Psoas muscle (tissue), 8 donors: Measurements from ENCODE around the gene TOB1. TPM values are rescaled to one million over a fixed set of nuclear protein-coding genes. Genes with fewer than 3 reads are reported as not detected.
A peak's percentile ranks its signal among the peaks of the same experiment; 100 is the strongest.
"Not testable (repeated sequence)": the region's sequence is repeated elsewhere in the genome, so short reads cannot be mapped to it uniquely, and the experiment has no call there.

Experiments
- ATAC-seq, 4 donors: fragments of 200-7000 bp; cut with Tn5 transposase; one replicate each; pipeline ENCODE4 v1.9.1; 2020; ENCODE audit warnings: moderate library complexity in 3 of 4, mild to moderate bottlenecking in 2 of 4
- DNase-seq, 2 donors: peaks; one replicate each; pipeline ENCODE4 v3.0.0-alpha.2; 2020
- H3K27ac ChIP-seq: fragments of 200-600 bp; one replicate; pipeline ENCODE4 v1.8.0; 2022
- H3K27me3 ChIP-seq, 3 donors: fragments of 200-600 bp in 1 of 3; one replicate each; pipeline versions ENCODE4 v1.6.1 to v1.8.0; 2013 to 2022; ENCODE audit warnings: low read length in 2 of 3, mild to moderate bottlenecking in 2 of 3, moderate library complexity in 1 of 3; ENCODE audit not compliant: insufficient read depth in 3 of 3
- H3K36me3 ChIP-seq, 2 donors: fragments of 200-600 bp in 1 of 2; one replicate each; pipeline versions ENCODE4 v1.6.1 to v1.8.0; 2013 to 2022; ENCODE audit warnings: low read depth in 1 of 2, mild to moderate bottlenecking in 1 of 2, moderate library complexity in 1 of 2; ENCODE audit not compliant: insufficient read depth in 1 of 2
- H3K4me1 ChIP-seq: fragments of 200-600 bp; one replicate; pipeline ENCODE4 v1.8.0; 2022
- H3K4me3 ChIP-seq: fragments of 200-600 bp; one replicate; pipeline ENCODE4 v1.8.0; 2022; ENCODE audit warnings: mild to moderate bottlenecking
- H3K9me3 ChIP-seq: fragments of 200-600 bp; one replicate; pipeline ENCODE4 v1.8.0; 2022
- WGBS, 3 donors: extraction: QIAGEN DNeasy Blood & Tissue Kit; methylation state at CpG; one replicate each; pipeline versions ENCODE4 v1.1.6 to v1.1.7; 2013; 5-methylcytosine and 5-hydroxymethylcytosine counted together
- intact Hi-C, 2 donors: fragments of 100-400 bp; cut with DNase I; formaldehyde crosslinking; loops; one replicate each; pipeline versions ENCODE4 v1.11.0 to v1.14.2; 2022
- polyA plus RNA-seq, 3 donors: library from polyadenylated mRNA; stranded (reverse); fragments of 200-250 nt; gene quantifications; one replicate each; pipeline ENCODE4 v1.2.3, GENCODE V29; 2013
- total RNA-seq, 4 donors: library from RNA; stranded (reverse); fragmentation: NEBNext Ultra II Directional in 2 of 4; extraction: Animal tissue kit (Norgen Biotek cat#: 25700) in 2 of 4; gene quantifications; one replicate each; pipeline versions ENCODE4 v1.2.1 to v1.2.4, GENCODE V29; 2021 to 2023
- TF ChIP-seq, protein P1 (sequence below): fragments of 200-600 bp; IDR thresholded peaks from one replicate; pipeline ENCODE4 v1.8.0; 2022; ENCODE audit warnings: antibody characterized with exemption
- donor health status: healthy with polysubstance abuse.
- donor health status: DM: no; HTN: no; CAD: no; lungs with moderate emphysema.
- donor health status: Bipolar disorder and iron deficiency.
- donor health status: healthy.
- donor health status: DM: yes; HTN: yes; CAD: no.
- donor health status: DM: no; HTN: no; CAD: no.
- donor health status: DM: no; HTN: no; CAD: no.
- donor health status: DM: yes; HTN: yes; CAD: no.

Gene TOB1
- total and polyA plus RNA-seq, 7 donors = 12.8 to 155 (median 74.9) TPM

DNA sequence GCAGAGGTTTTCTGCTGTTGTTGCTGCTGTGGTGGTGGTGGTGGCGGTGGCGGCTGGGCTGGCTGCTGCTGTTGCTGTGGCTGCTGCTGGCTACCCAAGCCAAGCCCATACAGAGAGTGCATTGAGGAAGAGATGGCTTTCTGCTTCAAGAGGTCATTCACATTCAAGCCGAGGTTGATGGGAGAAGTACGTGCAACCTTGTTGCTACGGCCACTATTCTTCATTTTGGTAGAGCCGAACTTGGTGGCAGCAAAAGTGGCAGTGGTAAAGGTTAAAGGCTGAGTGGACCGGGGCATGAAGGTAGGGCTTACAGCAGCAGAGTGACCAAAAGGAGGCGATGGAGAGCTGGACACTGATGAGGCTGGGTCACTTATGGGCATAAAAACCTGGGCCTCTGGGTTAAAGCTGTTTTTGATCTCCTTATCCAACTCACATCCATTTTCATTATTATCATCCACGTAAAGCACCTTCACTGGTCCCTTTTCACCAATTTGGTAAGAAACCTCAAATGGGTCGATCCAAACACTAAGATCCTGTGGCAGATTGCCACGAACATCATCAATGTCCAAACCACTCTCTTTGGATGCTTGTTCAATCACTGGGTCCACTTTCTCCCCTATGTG, 2.8 kb downstream of the TOB1 start:
- no peaks in the 10 kb centered on the region for H3K9me3 ChIP-seq
- H3K4me3 ChIP-seq = peak overlapping the region; percentile 90
- 32 to 39% (median 34%) methylated on average over 11 of the region's 11 CpGs for WGBS, 3 donors
- TF ChIP-seq, protein P1, sequence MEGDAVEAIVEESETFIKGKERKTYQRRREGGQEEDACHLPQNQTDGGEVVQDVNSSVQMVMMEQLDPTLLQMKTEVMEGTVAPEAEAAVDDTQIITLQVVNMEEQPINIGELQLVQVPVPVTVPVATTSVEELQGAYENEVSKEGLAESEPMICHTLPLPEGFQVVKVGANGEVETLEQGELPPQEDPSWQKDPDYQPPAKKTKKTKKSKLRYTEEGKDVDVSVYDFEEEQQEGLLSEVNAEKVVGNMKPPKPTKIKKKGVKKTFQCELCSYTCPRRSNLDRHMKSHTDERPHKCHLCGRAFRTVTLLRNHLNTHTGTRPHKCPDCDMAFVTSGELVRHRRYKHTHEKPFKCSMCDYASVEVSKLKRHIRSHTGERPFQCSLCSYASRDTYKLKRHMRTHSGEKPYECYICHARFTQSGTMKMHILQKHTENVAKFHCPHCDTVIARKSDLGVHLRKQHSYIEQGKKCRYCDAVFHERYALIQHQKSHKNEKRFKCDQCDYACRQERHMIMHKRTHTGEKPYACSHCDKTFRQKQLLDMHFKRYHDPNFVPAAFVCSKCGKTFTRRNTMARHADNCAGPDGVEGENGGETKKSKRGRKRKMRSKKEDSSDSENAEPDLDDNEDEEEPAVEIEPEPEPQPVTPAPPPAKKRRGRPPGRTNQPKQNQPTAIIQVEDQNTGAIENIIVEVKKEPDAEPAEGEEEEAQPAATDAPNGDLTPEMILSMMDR = peak; percentile 61
- DNase-seq (no peak), ATAC-seq (no peak)
- peaks cover 12% of the 10 kb centered on the region for H3K4me1 ChIP-seq
- H3K27me3 ChIP-seq = no peaks in the 10 kb centered on the region
- peaks cover 0 to 28% of the 10 kb centered on the region in 2 donors for H3K36me3 ChIP-seq
- intact Hi-C loops = loop anchor here in 1 of 2 donors (10.0 kb wide), 1 partner anchor 291 kb away; the partner anchor contains the start of gene NME1
- H3K27ac ChIP-seq = peak overlapping the region; percentile 100

DNA sequence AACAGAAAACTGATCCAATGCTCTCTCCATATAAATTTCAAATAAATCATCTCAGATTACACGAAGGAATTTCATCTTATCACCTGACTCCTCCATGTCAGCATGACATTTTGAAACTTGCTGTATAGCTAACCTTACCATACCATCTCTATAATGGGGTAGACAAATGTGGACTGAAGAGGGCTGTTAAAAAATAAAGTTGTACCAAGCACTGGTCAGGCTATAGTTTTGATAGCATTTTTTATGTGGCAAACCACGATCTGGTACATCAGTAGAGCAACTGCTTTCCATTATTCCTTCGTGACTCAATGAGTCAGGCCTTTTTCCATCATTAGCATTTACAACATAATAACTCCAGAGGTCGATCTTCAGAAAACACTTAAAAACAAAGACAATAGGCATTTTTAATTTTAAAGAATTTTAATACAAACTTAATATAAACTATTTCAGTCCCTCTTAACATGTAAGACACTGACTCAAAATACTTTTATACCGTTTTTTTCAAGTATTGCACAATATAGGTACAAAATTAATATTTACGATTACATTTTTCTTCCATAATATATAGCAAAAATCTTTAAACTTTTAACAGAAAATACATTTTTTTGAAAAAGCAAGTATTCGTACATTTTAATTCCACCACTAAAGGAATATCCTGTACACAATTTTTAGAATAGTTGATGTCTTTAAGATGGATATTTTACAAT, 4.2 kb downstream of the TOB1 start:
- TF ChIP-seq, protein P1 = no peak
- ATAC-seq (no peak), DNase-seq (no peak)
- peaks cover 0 to 28% of the 10 kb centered on the region in 2 donors for H3K36me3 ChIP-seq
- peaks cover 12% of the 10 kb centered on the region for H3K4me1 ChIP-seq
- no peaks in the 10 kb centered on the region for H3K27me3 ChIP-seq
- peak overlapping the region; percentile 100 for H3K27ac ChIP-seq
- H3K4me3 ChIP-seq = peak overlapping the region; percentile 90
- WGBS, 3 donors = 31 to 47% (median 35%) methylated on average over 7 of the region's 7 CpGs
- intact Hi-C loops = loop anchor here in 1 of 2 donors (10.0 kb wide), 1 partner anchor 293 kb away; the partner anchor contains the start of gene NME1
- H3K9me3 ChIP-seq = no peaks in the 10 kb centered on the region

DNA sequence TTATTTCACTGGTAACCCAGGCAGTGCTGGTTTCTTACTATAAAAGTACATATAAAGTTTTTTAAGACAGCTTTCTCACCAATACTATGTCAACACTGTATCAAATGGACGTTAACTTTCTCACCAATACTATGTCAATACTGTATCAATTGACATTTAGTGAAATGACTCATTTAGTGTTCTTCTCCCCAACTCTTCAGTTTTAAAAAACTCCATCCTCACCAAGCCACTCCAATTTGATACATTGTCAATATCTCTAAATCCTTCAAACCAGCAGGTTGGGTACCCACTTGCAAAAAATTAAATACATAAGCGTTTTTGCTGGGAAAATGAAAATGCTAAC, 4.8 kb downstream of the TOB1 start:
- DNase-seq (no peak), ATAC-seq (no peak)
- Histone ChIP-seq H3K4me3 (peak overlapping the region; percentile 90), H3K9me3 (no peaks in the 10 kb centered on the region), H3K36me3 (peaks cover 0 to 28% of the 10 kb centered on the region in 2 donors), H3K4me1 (peaks cover 16% of the 10 kb centered on the region), H3K27ac (peak overlapping the region; percentile 100), H3K27me3 (no peaks in the 10 kb centered on the region)
- intact Hi-C loops = loop anchor here in 1 of 2 donors (10.0 kb wide), 1 partner anchor 293 kb away; the partner anchor contains the start of gene NME1
- TF ChIP-seq, protein P1 = no peak
- WGBS, 3 donors = 35 to 61% (median 38%) methylated on average over 2 of the region's 2 CpGs

DNA sequence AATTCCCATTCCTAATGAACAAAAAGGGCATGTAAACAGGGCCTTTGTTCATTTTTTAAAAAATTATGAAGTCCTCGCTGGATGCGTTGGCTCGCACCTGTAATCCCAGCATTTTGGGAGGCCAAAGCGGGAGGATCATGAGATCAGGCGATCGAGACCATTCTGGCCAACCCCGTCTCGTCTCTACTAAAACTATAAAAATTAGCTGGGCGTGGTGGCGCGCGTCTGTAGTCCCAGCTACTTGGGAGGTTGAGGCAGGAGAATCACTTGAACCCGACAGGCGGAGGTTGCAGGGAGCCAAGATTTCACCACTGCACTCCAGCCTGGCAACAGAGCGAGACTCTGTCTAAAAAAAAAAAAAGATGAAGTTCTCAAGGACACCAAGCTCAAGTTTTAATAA, 6.4 kb downstream of the TOB1 start:
- H3K27ac ChIP-seq = peak overlapping the region; percentile 100

More for the DNA sequence above, 6.4 kb downstream of the TOB1 start:
- intact Hi-C loops = loop anchor here in 1 of 2 donors (10.0 kb wide), 1 partner anchor 295 kb away; the partner anchor contains the start of gene NME1
- H3K9me3 ChIP-seq, DNase-seq, ATAC-seq, H3K27me3 ChIP-seq, H3K4me3 ChIP-seq: not testable (repeated sequence)
- Histone ChIP-seq H3K36me3 (peaks cover 0 to 28% of the 10 kb centered on the region in 2 donors), H3K4me1 (peaks cover 31% of the 10 kb centered on the region)
- 78 to 93% (median 81%) methylated on average over 15 of the region's 15 CpGs for WGBS, 3 donors
